T-cell (primary cell): ENCODE results near the gene TSR2. TPM values are rescaled to one million over a fixed set of nuclear protein-coding genes. Genes with fewer than 3 reads are reported as not detected.
A peak's percentile ranks its signal among the peaks of the same experiment; 100 is the strongest.

ENCODE experiments used
- ATAC-seq, 4 experiments: fragments of 200-7000 bp in 3 of 4; fragments of 150-1000 bp in 1 of 4; cut with Tn5 transposase; replicated peaks in 1 of 4; 1 replicate in 3 of 4; 2 replicates in 1 of 4; pipeline ENCODE4 v1.10.0; 2021; ENCODE audit warnings: moderate library complexity in 3 of 4, mild to moderate bottlenecking in 2 of 4, moderate number of reproducible peaks in 1 of 4
- CTCF ChIA-PET, 2 donors: fragments of 300-600 bp; sonication (Branson Sonifier 250); formaldehyde crosslinking; loops; one replicate each; lab custom pipeline; 2022; ENCODE audit warnings: antibody characterized with exemption in 2 of 2; lab: Charles Lee
- POLR2A ChIA-PET, 2 donors: fragments of 300-600 bp; sonication (Branson Sonifier 250); formaldehyde crosslinking; loops; one replicate each; lab custom pipeline; 2022; ENCODE audit warnings: antibody characterized with exemption in 2 of 2; lab: Charles Lee
- DNase-seq, 35 experiments: peaks; one replicate each; pipeline versions ENCODE4 v3.0.0 to v3.0.0-alpha.2; 2013 to 2023
- H3K27ac ChIP-seq: one replicate; pipeline ENCODE4 v1.5.1; 2013; ENCODE audit warnings: low read length
- H3K27me3 ChIP-seq, 2 experiments: replicated peaks in 1 of 2; 1 replicate in 1 of 2; 2 replicates in 1 of 2; pipeline versions ENCODE4 v1.6.1 to v1.7.0; 2013; ENCODE audit warnings: low read length in 1 of 2, mixed read lengths in 1 of 2; ENCODE audit not compliant: control insufficient read depth in 2 of 2, insufficient read depth in 2 of 2; ENCODE audit errors: extremely low read depth in 1 of 2
- H3K36me3 ChIP-seq, 2 donors: 1 replicate in 1 of 2; 2 replicates in 1 of 2; pipeline versions ENCODE4 v1.6.1 to v1.7.0; 2013; ENCODE audit warnings: low read length in 1 of 2; ENCODE audit not compliant: control insufficient read depth in 2 of 2, insufficient read depth in 1 of 2; ENCODE audit errors: extremely low read depth in 1 of 2
- H3K4me1 ChIP-seq, 2 experiments: 1 replicate in 1 of 2; 2 replicates in 1 of 2; pipeline versions ENCODE4 v1.6.1 to v1.7.0; 2013; ENCODE audit warnings: low read length in 2 of 2, mixed read lengths in 1 of 2; ENCODE audit not compliant: insufficient read depth in 2 of 2, control insufficient read depth in 1 of 2; ENCODE audit errors: extremely low read depth in 1 of 2
- H3K4me3 ChIP-seq, 2 donors: 1 replicate in 1 of 2; 2 replicates in 1 of 2; pipeline versions ENCODE4 v1.5.1 to v1.7.0; 2013; ENCODE audit warnings: mild to moderate bottlenecking in 2 of 2, low read length in 1 of 2, moderate library complexity in 1 of 2; ENCODE audit not compliant: control insufficient read depth in 1 of 2; ENCODE audit errors: extremely low read depth in 1 of 2
- H3K9me3 ChIP-seq: 2 replicates; pipeline ENCODE4 v1.7.0; 2013
- H3K27ac Mint-ChIP-seq, 2 donors: one replicate each; pipeline ENCODE4 v1.8.0; 2020 to 2021; ENCODE audit warnings: mild to moderate bottlenecking in 2 of 2, mixed read lengths in 2 of 2
- H3K27me3 Mint-ChIP-seq, 2 donors: one replicate each; pipeline ENCODE4 v1.8.0; 2021 to 2022; ENCODE audit warnings: mixed read lengths in 2 of 2
- H3K36me3 Mint-ChIP-seq: one replicate; pipeline ENCODE4 v1.8.0; 2021; ENCODE audit warnings: mixed read lengths
- H3K4me1 Mint-ChIP-seq, 3 donors: one replicate each; pipeline ENCODE4 v1.8.0; 2020 to 2022; ENCODE audit warnings: mixed read lengths in 3 of 3, mild to moderate bottlenecking in 1 of 3
- H3K4me3 Mint-ChIP-seq, 3 donors: one replicate each; pipeline ENCODE4 v1.8.0; 2020 to 2022; ENCODE audit warnings: mild to moderate bottlenecking in 3 of 3, mixed read lengths in 3 of 3, moderate library complexity in 3 of 3
- H3K9me3 Mint-ChIP-seq, 3 donors: one replicate each; pipeline ENCODE4 v1.8.0; 2020 to 2022; ENCODE audit warnings: mixed read lengths in 3 of 3
- WGBS: methylation state at CpG from one replicate; pipeline ENCODE4 v1.1.5; 2013; ENCODE audit warnings: missing lambda C conversion rate; ENCODE audit not compliant: insufficient coverage; 5-methylcytosine and 5-hydroxymethylcytosine counted together
- total RNA-seq, 35 experiments: library from RNA in 6 of 35; stranded (reverse) in 6 of 35; fragments of 120-200 nt in 1 of 35; gene quantifications; one replicate each; pipeline versions ENCODE4 v1.2.1 to v1.2.4 and lab custom pipeline; 2013 to 2026

The TSR2 gene
- total RNA-seq, 5 donors from 2014 or later (not counting 1 experiment from before 2014, with no cell fraction given) = 39.5 to 42.3 (median 39.7) TPM

DNA sequence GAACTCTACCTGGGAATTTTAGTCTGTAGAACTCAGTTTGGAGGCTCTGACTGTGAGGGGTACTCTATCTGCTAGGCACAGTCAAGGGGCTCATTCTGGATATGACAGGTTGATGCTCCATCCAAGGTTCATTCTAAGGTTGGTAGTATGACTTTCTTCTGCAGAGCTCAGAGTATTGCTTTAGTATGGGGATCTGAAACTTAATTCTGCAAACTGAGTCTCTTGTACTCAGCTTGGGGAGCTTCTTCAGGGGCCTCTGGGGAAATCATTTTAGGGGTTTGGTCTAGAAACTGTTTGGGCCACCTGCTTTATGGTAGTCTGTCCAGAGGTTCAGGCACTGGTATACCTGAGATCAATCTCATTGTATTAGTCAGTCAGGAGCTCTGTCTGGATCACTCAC is 9.7 kb upstream of the TSR2 start:
- H3K9me3 ChIP-seq = no peaks in the 10 kb centered on the region
- DNase-seq (no peak), ATAC-seq (no peak)
- POLR2A ChIA-PET = no interaction called here
- H3K27ac Mint-ChIP-seq = no peak overlapping the region
- H3K4me1 Mint-ChIP-seq = no peaks in the 10 kb centered on the region
- H3K27me3 ChIP-seq = no peaks in the 10 kb centered on the region
- no peak overlapping the region for H3K4me3 ChIP-seq
- no peaks in the 10 kb centered on the region for H3K36me3 Mint-ChIP-seq
- no peaks in the 10 kb centered on the region for H3K9me3 Mint-ChIP-seq
- no peaks in the 10 kb centered on the region for H3K4me1 ChIP-seq
- H3K36me3 ChIP-seq = no peaks in the 10 kb centered on the region
- H3K27ac ChIP-seq = no peak overlapping the region
- H3K27me3 Mint-ChIP-seq = peaks cover 0 to 4% of the 10 kb centered on the region in 2 donors
- CTCF ChIA-PET = no interaction called here
- no peak overlapping the region for H3K4me3 Mint-ChIP-seq

DNA sequence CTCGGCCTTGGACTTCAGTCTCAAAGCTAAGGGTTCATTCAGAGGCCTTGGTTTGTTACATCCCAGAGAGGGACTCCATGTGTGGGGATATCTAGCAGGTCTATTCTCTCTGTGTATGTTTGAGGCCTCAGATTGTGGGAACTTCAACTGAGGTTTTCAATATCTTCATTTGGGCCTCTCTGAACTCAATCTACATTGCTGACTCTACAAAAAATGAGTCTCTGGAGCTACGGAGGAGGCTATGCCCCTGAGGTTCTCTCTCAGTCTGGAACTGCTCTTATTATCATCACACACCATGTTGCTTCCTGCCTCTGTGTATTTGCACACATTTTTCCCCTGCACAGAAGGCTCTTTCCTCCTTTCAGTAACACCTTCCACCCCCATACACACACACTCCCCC is 5.1 kb upstream of the TSR2 start:
- Histone ChIP-seq H3K4me3 (no peak overlapping the region), H3K27me3 (no peaks in the 10 kb centered on the region), H3K4me1 (peaks cover 0 to 2% of the 10 kb centered on the region in 2 experiments), H3K9me3 (no peaks in the 10 kb centered on the region), H3K36me3 (no peaks in the 10 kb centered on the region), H3K27ac (no peak overlapping the region)
- WGBS = 17% methylated on average over 1 of the region's 2 CpGs
- ATAC-seq (no peak), DNase-seq (no peak)
- no peaks in the 10 kb centered on the region for H3K36me3 Mint-ChIP-seq
- H3K27ac Mint-ChIP-seq = no peak overlapping the region
- no peak overlapping the region for H3K4me3 Mint-ChIP-seq
- peaks cover 0 to 5% (median 4%) of the 10 kb centered on the region in 3 donors for H3K4me1 Mint-ChIP-seq
- no peaks in the 10 kb centered on the region for H3K9me3 Mint-ChIP-seq
- POLR2A ChIA-PET = no interaction called here
- H3K27me3 Mint-ChIP-seq = peaks cover 0 to 5% of the 10 kb centered on the region in 2 donors
- CTCF ChIA-PET = no interaction called here

DNA sequence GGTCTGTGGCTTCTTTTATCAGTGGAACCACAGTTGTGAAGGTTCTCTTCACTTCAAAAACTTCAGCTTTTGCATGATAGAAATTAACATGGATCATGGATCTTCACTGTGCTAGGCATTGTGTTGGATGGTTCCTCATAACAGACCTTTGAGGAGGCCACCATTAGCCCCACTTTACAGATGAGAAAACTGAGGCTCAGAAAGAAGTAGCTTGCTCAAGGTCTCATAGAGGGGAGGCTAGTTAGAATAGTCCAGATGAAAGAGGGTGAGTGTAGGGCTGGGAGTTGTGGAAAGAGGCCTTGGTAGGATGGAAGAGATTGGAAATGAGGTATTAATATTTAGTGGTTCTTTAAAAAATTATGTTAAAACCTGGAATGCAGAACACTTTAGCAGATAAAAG is 2.6 kb downstream of the TSR2 start:
- no peak for DNase-seq
- Histone ChIP-seq H3K27ac (no peak overlapping the region), H3K4me1 (peaks cover 7 to 15% of the 10 kb centered on the region in 2 experiments), H3K27me3 (no peaks in the 10 kb centered on the region), H3K9me3 (no peaks in the 10 kb centered on the region), H3K36me3 (peaks cover 0 to 9% of the 10 kb centered on the region in 2 donors), H3K4me3 (no peak overlapping the region)
- Mint-ChIP-seq H3K4me3 (no peak overlapping the region), H3K27ac (no peak overlapping the region), H3K9me3 (no peaks in the 10 kb centered on the region), H3K27me3 (peaks cover 0 to 5% of the 10 kb centered on the region in 2 donors), H3K4me1 (peaks cover 23 to 37% (median 23%) of the 10 kb centered on the region in 3 donors), H3K36me3 (peaks cover 10% of the 10 kb centered on the region)
- CTCF ChIA-PET = no interaction called here
- POLR2A ChIA-PET = interaction anchor here in 1 of 2 donors (0.6 kb wide), 1 partner anchor 21 kb away, joined by 7 read pairs; no protein-coding TSS in a partner anchor
- no peak for ATAC-seq

DNA sequence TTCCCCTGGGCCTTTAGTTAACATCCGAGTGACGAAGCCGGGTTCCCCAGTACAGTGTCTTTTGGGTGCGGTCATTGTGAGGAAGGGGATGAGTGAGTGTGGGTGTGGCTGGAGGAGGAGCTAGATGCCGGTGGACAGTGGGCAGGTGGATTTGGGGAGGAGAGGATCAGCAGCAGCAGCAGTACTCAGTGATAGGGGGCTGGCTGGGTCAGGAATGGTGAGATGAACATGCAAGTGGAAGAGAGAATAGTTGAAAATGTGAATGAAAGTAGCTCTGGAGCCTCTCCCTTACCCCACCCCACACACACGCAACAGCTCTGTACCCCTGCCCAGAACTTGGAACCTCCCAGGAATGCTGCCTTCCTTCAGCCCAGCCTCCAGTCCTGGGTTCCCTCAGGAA is 4.5 kb downstream of the TSR2 start:
- Histone ChIP-seq H3K4me3 (no peak overlapping the region), H3K27ac (no peak overlapping the region), H3K27me3 (no peaks in the 10 kb centered on the region), H3K4me1 (peaks cover 7 to 13% of the 10 kb centered on the region in 2 experiments), H3K9me3 (no peaks in the 10 kb centered on the region), H3K36me3 (peaks cover 0 to 9% of the 10 kb centered on the region in 2 donors)
- no peaks in the 10 kb centered on the region for H3K9me3 Mint-ChIP-seq
- peaks cover 22 to 36% (median 23%) of the 10 kb centered on the region in 3 donors for H3K4me1 Mint-ChIP-seq
- DNase-seq (no peak), ATAC-seq (no peak)
- H3K27me3 Mint-ChIP-seq = no peaks in the 10 kb centered on the region
- 93% methylated on average over 4 of the region's 6 CpGs for WGBS
- H3K27ac Mint-ChIP-seq = no peak overlapping the region
- CTCF ChIA-PET = no interaction called here
- no peak overlapping the region for H3K4me3 Mint-ChIP-seq
- H3K36me3 Mint-ChIP-seq = peaks cover 10% of the 10 kb centered on the region
- POLR2A ChIA-PET = no interaction called here

DNA sequence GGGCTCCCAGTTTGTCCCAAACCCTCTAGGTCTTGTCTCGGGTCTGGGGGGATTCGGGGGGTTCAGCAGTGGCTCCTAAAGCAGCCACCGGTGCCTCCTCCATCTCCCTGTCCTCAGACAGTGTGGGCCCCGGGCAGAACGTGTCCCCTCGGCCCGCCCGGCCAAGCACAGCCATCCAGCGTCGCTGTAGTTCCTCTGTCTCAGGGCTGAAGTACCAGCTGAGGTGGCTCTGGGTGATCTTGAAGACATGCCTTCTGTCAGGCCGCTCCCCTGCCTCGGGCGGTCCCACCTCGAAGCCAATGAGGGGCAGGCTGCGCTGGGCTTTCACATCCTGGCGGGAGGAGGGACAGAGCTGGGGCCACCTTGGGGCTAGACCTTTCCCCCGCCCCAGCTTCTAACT is 5.9 kb downstream of the TSR2 start:
- no peak overlapping the region for H3K27ac Mint-ChIP-seq
- CTCF ChIA-PET = no interaction called here
- no peaks in the 10 kb centered on the region for H3K27me3 Mint-ChIP-seq
- POLR2A ChIA-PET = no interaction called here
- H3K4me3 ChIP-seq = no peak overlapping the region
- WGBS = 95% methylated on average over 12 of the region's 17 CpGs
- no peak for DNase-seq
- no peak overlapping the region for H3K4me3 Mint-ChIP-seq
- peaks cover 0 to 9% of the 10 kb centered on the region in 2 donors for H3K36me3 ChIP-seq
- H3K27me3 ChIP-seq = no peaks in the 10 kb centered on the region
- no peak for ATAC-seq
- H3K36me3 Mint-ChIP-seq = peaks cover 10% of the 10 kb centered on the region
- peaks cover 17 to 27% (median 23%) of the 10 kb centered on the region in 3 donors for H3K4me1 Mint-ChIP-seq
- H3K9me3 ChIP-seq = no peaks in the 10 kb centered on the region
- no peaks in the 10 kb centered on the region for H3K9me3 Mint-ChIP-seq
- no peak overlapping the region for H3K27ac ChIP-seq
- peaks cover 5 to 12% of the 10 kb centered on the region in 2 experiments for H3K4me1 ChIP-seq

DNA sequence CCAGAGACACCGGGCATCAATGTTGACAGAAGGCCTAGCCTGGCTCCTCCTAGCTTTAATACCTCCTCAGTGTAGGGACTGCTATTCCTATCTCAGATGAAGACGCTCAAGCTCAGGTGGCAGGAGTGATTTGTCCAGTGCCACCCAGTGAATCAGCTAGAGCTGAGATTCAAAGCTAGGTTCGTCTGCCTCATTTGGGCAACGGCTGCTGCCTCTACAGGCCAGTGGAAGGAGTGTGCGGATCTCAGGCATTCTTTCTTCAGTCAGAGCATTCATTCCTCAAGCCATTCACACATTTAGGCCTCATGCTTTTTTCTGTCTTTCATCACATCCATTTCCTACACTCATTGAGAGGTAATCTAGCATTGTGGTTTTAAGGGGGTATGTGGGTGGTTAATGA is 7.3 kb downstream of the TSR2 start:
- peak in 1 of 35 experiments; percentile 3 for DNase-seq
- peaks cover 10% of the 10 kb centered on the region for H3K36me3 Mint-ChIP-seq
- H3K27me3 Mint-ChIP-seq = no peaks in the 10 kb centered on the region
- peaks cover 4 to 13% (median 9%) of the 10 kb centered on the region in 3 donors for H3K4me1 Mint-ChIP-seq
- H3K9me3 Mint-ChIP-seq = no peaks in the 10 kb centered on the region
- CTCF ChIA-PET = no interaction called here
- Histone ChIP-seq H3K4me1 (no peaks in the 10 kb centered on the region), H3K27me3 (no peaks in the 10 kb centered on the region), H3K36me3 (peaks cover 0 to 9% of the 10 kb centered on the region in 2 donors), H3K4me3 (no peak overlapping the region), H3K27ac (no peak overlapping the region), H3K9me3 (no peaks in the 10 kb centered on the region)
- H3K4me3 Mint-ChIP-seq = no peak overlapping the region
- POLR2A ChIA-PET = interaction anchor here in 1 of 2 donors (0.6 kb wide), 1 partner anchor 714 kb away, joined by 3 read pairs; no protein-coding TSS in a partner anchor
- WGBS = no CpG with 5 or more reads among the region's 5 CpGs
- no peak overlapping the region for H3K27ac Mint-ChIP-seq
- ATAC-seq = no peak

DNA sequence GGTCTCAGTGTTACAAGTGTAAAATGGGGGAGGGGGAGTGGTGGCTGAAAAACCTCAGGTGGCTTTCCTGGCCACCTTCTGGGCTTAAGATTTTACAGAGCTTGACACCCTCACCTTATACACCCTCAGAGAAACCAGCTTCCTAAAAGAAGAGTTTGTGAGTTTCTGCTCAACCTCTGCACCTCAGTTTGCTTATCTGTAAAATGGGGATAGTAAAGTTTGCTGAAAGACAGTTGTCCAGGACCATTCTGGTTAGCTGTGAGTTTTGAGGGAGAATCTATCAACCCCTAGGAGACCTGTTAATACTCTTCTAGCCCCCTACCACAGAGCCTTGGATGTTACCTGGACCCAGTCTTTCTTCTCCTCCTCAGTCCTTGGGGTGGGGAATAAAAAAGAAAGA is 9.7 kb downstream of the TSR2 start:
- Mint-ChIP-seq H3K36me3 (no peaks in the 10 kb centered on the region), H3K9me3 (no peaks in the 10 kb centered on the region), H3K27ac (no peak overlapping the region), H3K4me3 (no peak overlapping the region), H3K27me3 (no peaks in the 10 kb centered on the region), H3K4me1 (peaks cover 0 to under 1% (median 0%) of the 10 kb centered on the region in 3 donors)
- H3K27me3 ChIP-seq = no peaks in the 10 kb centered on the region
- no peak overlapping the region for H3K27ac ChIP-seq
- no peak overlapping the region for H3K4me3 ChIP-seq
- H3K36me3 ChIP-seq = no peaks in the 10 kb centered on the region
- ATAC-seq = no peak
- no peak for DNase-seq
- H3K4me1 ChIP-seq = no peaks in the 10 kb centered on the region
- POLR2A ChIA-PET = no interaction called here
- CTCF ChIA-PET = no interaction called here
- H3K9me3 ChIP-seq = no peaks in the 10 kb centered on the region
